A673 (cell line): ENCODE measurements around the gene POLDIP2. TPM values are rescaled to one million over a fixed set of nuclear protein-coding genes. Genes with fewer than 3 reads are reported as not detected.

ENCODE experiments used
- BruUV-seq: library from RNA; stranded (reverse); fragments of 400-500 nt; replicated peaks from 2 replicates; lab custom pipeline; 2021; lab: Mats Ljungman, UMichigan
- CTCF ChIA-PET: fragments of 300-600 bp; sonication (Branson Sonifier 250); formaldehyde crosslinking; loops from one replicate; lab custom pipeline; 2022; ENCODE audit warnings: antibody characterized with exemption; lab: Charles Lee
- POLR2A ChIA-PET: fragments of 300-600 bp; sonication (Branson Sonifier 250); formaldehyde crosslinking; loops from one replicate; lab custom pipeline; 2022; ENCODE audit warnings: antibody characterized with exemption; ENCODE audit not compliant: low non-redundant PET; lab: Charles Lee
- DNase-seq: peaks from one replicate; pipeline ENCODE4 v3.0.0-alpha.2; 2015; ENCODE audit warnings: low spot score
- H3K27ac ChIP-seq: fragments of 200-600 bp; sonication (generic); 2 replicates; pipeline ENCODE4 v1.5.1; 2016; ENCODE audit warnings: mixed run types, low read depth, mild to moderate bottlenecking, mixed read lengths, antibody characterized with exemption, low read length; ENCODE audit not compliant: poor library complexity, severe bottlenecking
- H3K27me3 ChIP-seq: fragments of 200-600 bp; sonication (generic); replicated peaks from 2 replicates; pipeline ENCODE4 v1.6.1; 2017; ENCODE audit warnings: mixed run types, low read depth, mild to moderate bottlenecking, mixed read lengths, antibody characterized with exemption, low read length; ENCODE audit not compliant: insufficient read depth, poor library complexity
- H3K36me3 ChIP-seq: fragments of 200-600 bp; sonication (generic); 2 replicates; pipeline ENCODE4 v1.6.1; 2016; ENCODE audit warnings: mixed run types, mild to moderate bottlenecking, mixed read lengths, antibody characterized with exemption, low read length; ENCODE audit not compliant: insufficient read depth, poor library complexity, severe bottlenecking
- H3K4me1 ChIP-seq: fragments of 200-600 bp; sonication (generic); 2 replicates; pipeline ENCODE4 v1.6.1; 2017; ENCODE audit warnings: mixed run types, mild to moderate bottlenecking, mixed read lengths, antibody characterized with exemption, low read length; ENCODE audit not compliant: insufficient read depth, poor library complexity, severe bottlenecking
- H3K4me3 ChIP-seq: fragments of 200-600 bp; sonication (generic); 2 replicates; pipeline ENCODE4 v1.5.1; 2016; ENCODE audit warnings: low read depth, mixed run types, mild to moderate bottlenecking, mixed read lengths, low read length; ENCODE audit not compliant: poor library complexity, severe bottlenecking
- H3K9me3 ChIP-seq: fragments of 200-600 bp; sonication (generic); 2 replicates; pipeline ENCODE4 v1.6.1; 2016; ENCODE audit warnings: mixed run types, low read depth, mild to moderate bottlenecking, mixed read lengths, antibody characterized with exemption, low read length; ENCODE audit not compliant: poor library complexity, severe bottlenecking
- EZH2 ChIP-seq: fragments of 200-600 bp; sonication (generic); IDR thresholded peaks from 2 replicates; pipeline ENCODE4 v1.6.1; 2017; ENCODE audit warnings: borderline replicate concordance, low read depth, mild to moderate bottlenecking, mixed read lengths, antibody characterized with exemption, low read length; ENCODE audit not compliant: poor library complexity, severe bottlenecking
- intact Hi-C: fragments of 100-400 bp; cut with micrococcal nuclease; formaldehyde crosslinking; loops from one replicate; pipeline ENCODE4 v1.10.0; 2022; ENCODE audit not compliant: unreplicated experiment
- total RNA-seq: library from RNA; stranded (reverse); gene quantifications from 2 replicates; pipeline ENCODE4 v1.2.3, GENCODE V29; 2021
- TF ChIP-seq, protein P1 (sequence below): fragments of 300-800, 200-600 bp; sonication (generic); conservative IDR thresholded peaks from 2 replicates; pipeline ENCODE4 v1.5.1; 2017; ENCODE audit warnings: low read depth, mild to moderate bottlenecking, antibody characterized with exemption, low read length, moderate library complexity, mixed read lengths

POLDIP2 gene
- total RNA-seq, 1 experiment from 2014 or later: 115 TPM

- intact Hi-C loops: no loop called here
- TF ChIP-seq, protein P1, sequence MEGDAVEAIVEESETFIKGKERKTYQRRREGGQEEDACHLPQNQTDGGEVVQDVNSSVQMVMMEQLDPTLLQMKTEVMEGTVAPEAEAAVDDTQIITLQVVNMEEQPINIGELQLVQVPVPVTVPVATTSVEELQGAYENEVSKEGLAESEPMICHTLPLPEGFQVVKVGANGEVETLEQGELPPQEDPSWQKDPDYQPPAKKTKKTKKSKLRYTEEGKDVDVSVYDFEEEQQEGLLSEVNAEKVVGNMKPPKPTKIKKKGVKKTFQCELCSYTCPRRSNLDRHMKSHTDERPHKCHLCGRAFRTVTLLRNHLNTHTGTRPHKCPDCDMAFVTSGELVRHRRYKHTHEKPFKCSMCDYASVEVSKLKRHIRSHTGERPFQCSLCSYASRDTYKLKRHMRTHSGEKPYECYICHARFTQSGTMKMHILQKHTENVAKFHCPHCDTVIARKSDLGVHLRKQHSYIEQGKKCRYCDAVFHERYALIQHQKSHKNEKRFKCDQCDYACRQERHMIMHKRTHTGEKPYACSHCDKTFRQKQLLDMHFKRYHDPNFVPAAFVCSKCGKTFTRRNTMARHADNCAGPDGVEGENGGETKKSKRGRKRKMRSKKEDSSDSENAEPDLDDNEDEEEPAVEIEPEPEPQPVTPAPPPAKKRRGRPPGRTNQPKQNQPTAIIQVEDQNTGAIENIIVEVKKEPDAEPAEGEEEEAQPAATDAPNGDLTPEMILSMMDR: no peak
- TF ChIP-seq EZH2: no peak
- BruUV-seq: no TSS peak
- H3K4me3 ChIP-seq: no peak overlapping the region
- peaks cover 20% of the 10 kb centered on the region for H3K36me3 ChIP-seq
- no peaks in the 10 kb centered on the region for H3K9me3 ChIP-seq
- no peaks in the 10 kb centered on the region for H3K4me1 ChIP-seq
- CTCF ChIA-PET: no interaction called here
- no peaks in the 10 kb centered on the region for H3K27me3 ChIP-seq
- H3K27ac ChIP-seq: no peak overlapping the region
- no peak for DNase-seq
- POLR2A ChIA-PET: no interaction called here
Measured at GRCh38 chr17:28385406-28385805, 28.1 kb upstream of the POLDIP2 start.

GRCh38 chr17:28385037-28385400 is 27.7 kb upstream of the POLDIP2 start:
- TF ChIP-seq, protein P1: no peak
- TF ChIP-seq EZH2: no peak
- no peaks in the 10 kb centered on the region for H3K27me3 ChIP-seq
- no peak for DNase-seq
- peaks cover 16% of the 10 kb centered on the region for H3K36me3 ChIP-seq
- ChIA-PET POLR2A (no interaction called here), CTCF (no interaction called here)
- H3K4me3 ChIP-seq: no peak overlapping the region
- BruUV-seq: no TSS peak
- intact Hi-C loops: no loop called here
- H3K4me1 ChIP-seq: no peaks in the 10 kb centered on the region
- no peaks in the 10 kb centered on the region for H3K9me3 ChIP-seq
- H3K27ac ChIP-seq: no peak overlapping the region

- BruUV-seq: no TSS peak
- Histone ChIP-seq H3K36me3 (peaks cover 11% of the 10 kb centered on the region), H3K9me3 (no peaks in the 10 kb centered on the region), H3K27ac (no peak overlapping the region), H3K4me3 (no peak overlapping the region), H3K27me3 (no peaks in the 10 kb centered on the region), H3K4me1 (no peaks in the 10 kb centered on the region)
- ChIA-PET CTCF (no interaction called here), POLR2A (no interaction called here)
- no peak for DNase-seq
- TF ChIP-seq, protein P1: no peak
- no peak for TF ChIP-seq EZH2
- intact Hi-C loops: no loop called here
Measured at GRCh38 chr17:28384281-28385036, 27.1 kb upstream of the POLDIP2 start.
